ENCODE data around the gene IPCEF1. TPM values are rescaled to one million over a fixed set of nuclear protein-coding genes. Genes with fewer than 3 reads are reported as not detected.
A peak's percentile ranks its signal among the peaks of the same experiment; 100 is the strongest.

IPCEF1 gene
- total RNA-seq, 4 donors from 2014 or later, result 34.4 to 86.4 (median 73.6) TPM

GRCh38 chr6:154161689-154162088 is 194.9 kb downstream of the IPCEF1 start:
- Histone ChIP-seq H3K9me3 (no peaks in the 10 kb centered on the region), H3K36me3 (peaks cover 0 to 3% of the 10 kb centered on the region in 2 donors), H3K27me3 (no peaks in the 10 kb centered on the region), H3K27ac (no peak overlapping the region), H3K4me1 (peaks cover 21 to 29% of the 10 kb centered on the region in 2 donors), H3K4me3 (replicated peaks in 1 of 3) (no peak overlapping the region)
- TF ChIP-seq POLR2A (IDR thresholded peaks at IDR 0.05) (no peak), CTCF (IDR thresholded peaks at IDR 0.05) (no peak)
- intact Hi-C loops (cut with DNase I), result no loop called here
- WGBS, 2 donors, result 82 to 91% methylated on average over 3 of the region's 3 CpGs
- DNase-seq, result no peak

- intact Hi-C loops (cut with DNase I), result loop anchor here (5.0 to 10.0 kb wide), 3 partner anchors 118 to 306 kb away; no protein-coding TSS in a partner anchor
- Histone ChIP-seq H3K27ac (no peak overlapping the region), H3K4me3 (replicated peaks in 1 of 3) (no peak overlapping the region), H3K27me3 (no peaks in the 10 kb centered on the region), H3K9me3 (no peaks in the 10 kb centered on the region), H3K36me3 (peaks cover 0 to 3% of the 10 kb centered on the region in 2 donors), H3K4me1 (peaks cover 22 to 34% of the 10 kb centered on the region in 2 donors)
- no peak for TF ChIP-seq CTCF (IDR thresholded peaks at IDR 0.05)
- no peak for TF ChIP-seq POLR2A (IDR thresholded peaks at IDR 0.05)
- no peak for DNase-seq
- 83 to 90% methylated on average over 2 of the region's 2 CpGs for WGBS, 2 donors
These were observed 197.5 kb downstream of the IPCEF1 start for GRCh38 chr6:154159126-154159525.

GRCh38 chr6:154157706-154158105 is 198.9 kb downstream of the IPCEF1 start:
- peaks cover 20 to 29% of the 10 kb centered on the region in 2 donors for H3K4me1 ChIP-seq
- intact Hi-C loops (cut with DNase I), result loop anchor here (5.0 to 10.0 kb wide), 3 partner anchors 120 to 307 kb away; no protein-coding TSS in a partner anchor
- peak overlapping the region; percentile 59 to 81 (median 64) for H3K27ac ChIP-seq
- H3K36me3 ChIP-seq, result peaks cover 0 to 3% of the 10 kb centered on the region in 2 donors
- no peak overlapping the region for H3K4me3 ChIP-seq (replicated peaks in 1 of 3)
- DNase-seq, result no peak
- H3K27me3 ChIP-seq, result no peaks in the 10 kb centered on the region
- H3K9me3 ChIP-seq, result no peaks in the 10 kb centered on the region
- TF ChIP-seq POLR2A (IDR thresholded peaks at IDR 0.05) (no peak), CTCF (IDR thresholded peaks at IDR 0.05) (no peak)

DNA sequence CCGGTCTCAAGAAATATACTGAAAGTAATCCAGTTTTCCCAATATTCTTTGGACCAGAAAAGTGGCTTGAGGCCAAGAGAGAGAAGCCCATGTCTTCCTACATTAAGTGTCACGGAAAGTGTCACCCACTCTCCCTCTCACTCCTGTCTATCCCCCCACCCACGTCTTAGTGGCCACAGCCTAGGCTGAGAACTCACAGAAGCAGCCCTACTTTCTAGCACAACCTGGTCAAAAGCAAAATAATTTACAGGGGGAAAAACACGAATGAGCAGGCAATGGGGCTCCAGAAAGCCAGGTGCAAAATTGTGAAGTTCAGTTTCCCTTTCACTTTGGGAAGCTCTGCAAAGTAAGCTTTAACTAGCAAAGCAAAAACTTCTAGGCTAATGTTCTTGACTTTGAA is 199.5 kb downstream of the IPCEF1 start:
- intact Hi-C loops (cut with DNase I), result loop anchor here (5.0 to 10.0 kb wide), 3 partner anchors 120 to 308 kb away; no protein-coding TSS in a partner anchor

More for the DNA sequence above, 199.5 kb downstream of the IPCEF1 start:
- no peak for TF ChIP-seq POLR2A (IDR thresholded peaks at IDR 0.05)
- TF ChIP-seq CTCF (IDR thresholded peaks at IDR 0.05), result no peak
- 33 to 50% methylated on average over 4 of the region's 4 CpGs for WGBS, 2 donors
- Histone ChIP-seq H3K4me3 (replicated peaks in 1 of 3) (peak overlapping the region in 1 of 3 donors; percentile 1), H3K9me3 (no peaks in the 10 kb centered on the region), H3K4me1 (peaks cover 20 to 29% of the 10 kb centered on the region in 2 donors), H3K27me3 (no peaks in the 10 kb centered on the region), H3K27ac (peak overlapping the region; percentile 59 to 81 (median 64)), H3K36me3 (peaks cover 0 to 3% of the 10 kb centered on the region in 2 donors)
- no peak for DNase-seq

All from thyroid gland (tissue), 4 donors.